KMS-11 (cell line): Measurements from ENCODE around the gene TRERF1.

ENCODE experiments used
- H2AFZ ChIP-seq: fragments of 200-600 bp; sonication (generic); 2 replicates; pipeline ENCODE4 v1.6.1; 2016; ENCODE audit warnings: antibody characterized with exemption, mixed run types, low read depth
- H3K27ac ChIP-seq: fragments of 200-600 bp; sonication (generic); 2 replicates; pipeline ENCODE4 v1.6.1; 2016; ENCODE audit warnings: mild to moderate bottlenecking, mixed run types
- H3K27me3 ChIP-seq: fragments of 200-600 bp; sonication (generic); 2 replicates; pipeline ENCODE4 v1.6.1; 2017; ENCODE audit warnings: mild to moderate bottlenecking, low read depth, mixed run types, moderate library complexity; ENCODE audit not compliant: insufficient read depth
- H3K36me3 ChIP-seq: fragments of 200-600 bp; sonication (generic); 2 replicates; pipeline ENCODE4 v1.6.1; 2017; ENCODE audit warnings: mild to moderate bottlenecking, mixed run types; ENCODE audit not compliant: insufficient read depth
- H3K4me1 ChIP-seq: fragments of 200-600 bp; sonication (generic); 2 replicates; pipeline ENCODE4 v1.6.1; 2016; ENCODE audit warnings: mild to moderate bottlenecking, low read depth, mixed run types; ENCODE audit not compliant: poor library complexity, severe bottlenecking
- H3K4me2 ChIP-seq: fragments of 200-600 bp; sonication (generic); 2 replicates; pipeline ENCODE4 v1.7.0; 2016; ENCODE audit warnings: mild to moderate bottlenecking, mixed run types
- H3K4me3 ChIP-seq: fragments of 200-600 bp; sonication (generic); IDR thresholded peaks from 2 replicates; pipeline ENCODE4 v1.6.1; 2017; ENCODE audit warnings: low read depth, low read length, mixed read lengths; ENCODE audit not compliant: insufficient read depth
- H3K79me2 ChIP-seq: fragments of 200-600 bp; sonication (generic); 2 replicates; pipeline ENCODE4 v1.6.1; 2016; ENCODE audit warnings: low read depth, mixed run types; ENCODE audit not compliant: insufficient read depth
- H3K9ac ChIP-seq: fragments of 200-600 bp; sonication (generic); 2 replicates; pipeline ENCODE4 v1.6.1; 2016; ENCODE audit warnings: mild to moderate bottlenecking, mixed run types
- H4K20me1 ChIP-seq: fragments of 200-600 bp; sonication (generic); 2 replicates; pipeline ENCODE4 v1.6.1; 2016; ENCODE audit warnings: mild to moderate bottlenecking, mixed run types; ENCODE audit not compliant: insufficient read depth
- TF ChIP-seq, protein P1 (sequence below): fragments of 200-600 bp; sonication (generic); conservative IDR thresholded peaks from 2 replicates; pipeline ENCODE4 v1.6.1; 2017; ENCODE audit warnings: low read depth, mild to moderate bottlenecking, antibody characterized with exemption, low read length, moderate library complexity, mixed read lengths

Gene TRERF1

DNA sequence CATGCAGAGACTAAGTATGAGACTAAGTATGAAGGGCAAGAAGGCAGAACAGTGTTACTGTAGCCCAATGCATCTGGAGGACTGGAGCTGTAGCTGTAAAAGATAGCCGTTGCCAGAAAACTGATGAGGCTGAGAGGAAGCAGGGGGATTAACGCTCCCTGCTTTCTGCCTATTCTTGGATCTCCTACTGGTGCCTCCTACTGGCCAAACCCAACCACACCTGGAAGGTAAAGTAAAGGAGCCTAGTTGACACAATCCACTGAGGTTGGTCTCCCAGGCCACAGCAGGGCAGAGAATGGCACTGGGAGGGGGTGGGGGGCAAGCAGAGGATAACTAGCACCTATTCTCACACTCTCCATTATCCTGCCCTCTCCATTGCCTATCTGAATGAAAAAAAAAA lies 129.1 kb downstream of the TRERF1 start:
- H3K79me2 ChIP-seq: no peaks in the 10 kb centered on the region
- TF ChIP-seq, protein P1, sequence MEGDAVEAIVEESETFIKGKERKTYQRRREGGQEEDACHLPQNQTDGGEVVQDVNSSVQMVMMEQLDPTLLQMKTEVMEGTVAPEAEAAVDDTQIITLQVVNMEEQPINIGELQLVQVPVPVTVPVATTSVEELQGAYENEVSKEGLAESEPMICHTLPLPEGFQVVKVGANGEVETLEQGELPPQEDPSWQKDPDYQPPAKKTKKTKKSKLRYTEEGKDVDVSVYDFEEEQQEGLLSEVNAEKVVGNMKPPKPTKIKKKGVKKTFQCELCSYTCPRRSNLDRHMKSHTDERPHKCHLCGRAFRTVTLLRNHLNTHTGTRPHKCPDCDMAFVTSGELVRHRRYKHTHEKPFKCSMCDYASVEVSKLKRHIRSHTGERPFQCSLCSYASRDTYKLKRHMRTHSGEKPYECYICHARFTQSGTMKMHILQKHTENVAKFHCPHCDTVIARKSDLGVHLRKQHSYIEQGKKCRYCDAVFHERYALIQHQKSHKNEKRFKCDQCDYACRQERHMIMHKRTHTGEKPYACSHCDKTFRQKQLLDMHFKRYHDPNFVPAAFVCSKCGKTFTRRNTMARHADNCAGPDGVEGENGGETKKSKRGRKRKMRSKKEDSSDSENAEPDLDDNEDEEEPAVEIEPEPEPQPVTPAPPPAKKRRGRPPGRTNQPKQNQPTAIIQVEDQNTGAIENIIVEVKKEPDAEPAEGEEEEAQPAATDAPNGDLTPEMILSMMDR: no peak
- H3K36me3 ChIP-seq: no peaks in the 10 kb centered on the region
- no peak overlapping the region for H2AFZ ChIP-seq
- H3K9ac ChIP-seq: no peak overlapping the region
- no peak overlapping the region for H3K4me2 ChIP-seq
- H3K27me3 ChIP-seq: no peaks in the 10 kb centered on the region
- no peaks in the 10 kb centered on the region for H4K20me1 ChIP-seq
- no peak overlapping the region for H3K27ac ChIP-seq
- no peaks in the 10 kb centered on the region for H3K4me1 ChIP-seq
- H3K4me3 ChIP-seq: no peak overlapping the region

- no peak overlapping the region for H3K9ac ChIP-seq
- H3K4me2 ChIP-seq: no peak overlapping the region
- no peaks in the 10 kb centered on the region for H3K27me3 ChIP-seq
- no peaks in the 10 kb centered on the region for H4K20me1 ChIP-seq
- TF ChIP-seq, protein P1: no peak
- H3K4me3 ChIP-seq: no peak overlapping the region
- no peak overlapping the region for H2AFZ ChIP-seq
- H3K36me3 ChIP-seq: no peaks in the 10 kb centered on the region
- H3K27ac ChIP-seq: no peak overlapping the region
- H3K79me2 ChIP-seq: no peaks in the 10 kb centered on the region
- no peaks in the 10 kb centered on the region for H3K4me1 ChIP-seq
Observed at GRCh38 chr6:42321976-42322375, 129.8 kb downstream of the TRERF1 start.

DNA sequence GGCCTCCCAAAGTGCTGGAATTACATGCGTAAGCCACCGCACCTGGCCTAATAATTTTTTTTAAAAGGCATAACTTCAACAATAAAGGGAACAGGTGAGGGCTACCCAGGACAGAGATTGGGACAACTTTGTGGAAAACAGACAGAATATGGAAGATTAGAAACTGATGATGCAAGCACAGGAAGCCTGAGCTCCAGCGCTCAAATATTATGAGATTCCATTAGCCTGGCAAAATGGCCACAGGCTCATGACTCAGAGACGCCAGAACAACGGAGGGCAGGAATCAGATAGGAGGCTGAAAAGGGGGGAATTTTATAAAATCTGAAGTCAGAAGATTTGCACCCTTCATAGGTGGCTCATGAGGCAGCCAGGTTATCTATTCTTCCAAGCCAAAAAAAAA lies 131.0 kb downstream of the TRERF1 start:
- H3K4me3 ChIP-seq: no peak overlapping the region
- TF ChIP-seq, protein P1: no peak

GRCh38 chr6:42318480-42318879 lies 133.2 kb downstream of the TRERF1 start:
- Histone ChIP-seq H3K36me3 (no peaks in the 10 kb centered on the region), H3K79me2 (no peaks in the 10 kb centered on the region), H3K4me3 (no peak overlapping the region), H2AFZ (no peak overlapping the region), H3K9ac (no peak overlapping the region), H3K4me2 (no peak overlapping the region), H3K27ac (no peak overlapping the region), H4K20me1 (no peaks in the 10 kb centered on the region), H3K27me3 (no peaks in the 10 kb centered on the region), H3K4me1 (no peaks in the 10 kb centered on the region)
- TF ChIP-seq, protein P1: no peak

More for the DNA sequence above, 131.0 kb downstream of the TRERF1 start:
- no peak overlapping the region for H3K4me2 ChIP-seq
- no peak overlapping the region for H3K27ac ChIP-seq
- no peaks in the 10 kb centered on the region for H3K79me2 ChIP-seq
- H4K20me1 ChIP-seq: no peaks in the 10 kb centered on the region
- H3K27me3 ChIP-seq: no peaks in the 10 kb centered on the region
- H3K36me3 ChIP-seq: no peaks in the 10 kb centered on the region
- H3K9ac ChIP-seq: no peak overlapping the region
- H3K4me1 ChIP-seq: no peaks in the 10 kb centered on the region
- H2AFZ ChIP-seq: no peak overlapping the region

- no peak overlapping the region for H3K9ac ChIP-seq
- no peaks in the 10 kb centered on the region for H3K27me3 ChIP-seq
- no peaks in the 10 kb centered on the region for H3K79me2 ChIP-seq
- H3K36me3 ChIP-seq: no peaks in the 10 kb centered on the region
- no peaks in the 10 kb centered on the region for H3K4me1 ChIP-seq
- H3K4me2 ChIP-seq: no peak overlapping the region
- no peak overlapping the region for H2AFZ ChIP-seq
- H3K4me3 ChIP-seq: no peak overlapping the region
- H3K27ac ChIP-seq: no peak overlapping the region
- TF ChIP-seq, protein P1: no peak
- H4K20me1 ChIP-seq: no peaks in the 10 kb centered on the region
Observed at GRCh38 chr6:42316981-42317380, 134.7 kb downstream of the TRERF1 start.
